Measurements from ENCODE around the gene SIPA1L2.

Gene SIPA1L2

GRCh38 chr1:232589111-232589811, 40.7 kb downstream of the SIPA1L2 start:
- DNase-seq (ENCODE audit: low read depth), result no peak

GRCh38 chr1:232587141-232588008, 42.6 kb downstream of the SIPA1L2 start:
- DNase-seq (ENCODE audit: low read depth), result no peak

DNA sequence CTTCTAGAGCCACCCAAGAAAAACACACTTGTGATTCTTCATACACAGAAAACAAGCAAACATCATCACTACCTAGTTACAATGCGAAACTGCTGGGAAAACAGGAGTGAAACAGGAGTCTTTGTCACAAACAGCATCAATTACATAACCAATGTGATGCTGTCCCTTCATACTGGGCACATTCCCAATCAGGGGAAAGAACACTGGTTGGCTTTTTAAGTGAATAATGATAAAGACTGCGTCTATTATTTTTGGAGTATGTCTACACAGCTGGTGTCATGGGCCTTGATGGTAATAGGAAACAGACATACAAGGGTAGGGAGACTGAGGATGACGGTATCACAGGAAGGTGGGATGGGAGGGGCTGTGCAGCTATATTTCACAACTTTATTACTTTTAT, 43.3 kb downstream of the SIPA1L2 start:
- no peak for DNase-seq (ENCODE audit: low read depth)

- DNase-seq (ENCODE audit: low read depth), result no peak
Measured at GRCh38 chr1:232585486-232585885, 44.4 kb downstream of the SIPA1L2 start.

- no peak for DNase-seq (ENCODE audit: low read depth)
Measured at GRCh38 chr1:232581932-232582331, 48.0 kb downstream of the SIPA1L2 start.

Data from stimulated activated CD8-positive, alpha-beta memory T cell treated with anti-CD3 and anti-CD28 coated beads, Interleukin-12 subunit alpha, Interleukin-12 subunit beta, amount 100 ng/mL, for 1 hour (primary cell).